GM12878 (cell line): ENCODE results near the gene RCHY1. TPM values are rescaled to one million over a fixed set of nuclear protein-coding genes. Genes with fewer than 3 reads are reported as not detected.
"Not testable (repeated sequence)": the region's sequence is repeated elsewhere in the genome, so short reads cannot be mapped to it uniquely, and the experiment has no call there.

ENCODE experiments used
- ATAC-seq: fragments of 200-7000 bp; cut with Tn5 transposase; 3 replicates; pipeline ENCODE4 v1.9.1; 2020; ENCODE audit warnings: mild to moderate bottlenecking, moderate library complexity
- BruUV-seq: library from RNA; stranded (reverse); fragments of 400-500 nt; replicated peaks from 2 replicates; lab custom pipeline; 2021; lab: Mats Ljungman, UMichigan
- CTCF ChIA-PET: fragments of 300-600 bp; sonication (Branson Sonifier 250); formaldehyde crosslinking; extraction: SDS; loops from one replicate; lab custom pipeline; 2021; ENCODE audit warnings: inconsistent platforms; lab: Yijun Ruan, JAX
- POLR2A ChIA-PET: fragments of 350-600 bp; formaldehyde crosslinking; extraction: SDS; loops from one replicate; lab custom pipeline; 2021; ENCODE audit warnings: inconsistent platforms; lab: Charles Lee
- RAD21 ChIA-PET: fragments of 300-600 bp; sonication (Branson Sonifier 250); formaldehyde crosslinking; loops from one replicate; lab custom pipeline; 2023; ENCODE audit warnings: antibody characterized with exemption; ENCODE audit not compliant: unreplicated experiment; lab: Charles Lee
- SMC1A ChIA-PET: fragments of 300-600 bp; sonication (Branson Sonifier 250); formaldehyde crosslinking; loops from one replicate; lab custom pipeline; 2023; ENCODE audit not compliant: unreplicated experiment, uncharacterized antibody; lab: Charles Lee
- DNase-seq: peaks from one replicate; pipeline ENCODE4 v3.0.0-alpha.2; 2011; ENCODE audit warnings: low read depth, low spot score
- FAIRE-seq: peaks from 3 replicates; lab custom pipeline; 2011; peaks lifted over from hg19 to GRCh38; lab: Jason Lieb, UNC
- H2AFZ ChIP-seq: 2 replicates; pipeline ENCODE4 v1.6.0; 2011; ENCODE audit warnings: low read depth, low read length, control low read depth; ENCODE audit not compliant: control insufficient read depth
- H3K27ac ChIP-seq: 2 replicates; pipeline ENCODE4 v1.5.1; 2011; ENCODE audit warnings: control low read depth; ENCODE audit not compliant: control insufficient read depth, insufficient read depth
- H3K27me3 ChIP-seq, 2 experiments: replicated peaks in 1 of 2; 2 replicates each; pipeline versions ENCODE4 v1.6.0 to v1.6.1; 2011; ENCODE audit warnings: low read length in 1 of 2; ENCODE audit not compliant: control insufficient read depth in 2 of 2, insufficient read depth in 2 of 2
- H3K36me3 ChIP-seq, 2 experiments: 2 replicates each; pipeline ENCODE4 v1.5.1; 2011; ENCODE audit warnings: low read length in 1 of 2; ENCODE audit not compliant: control insufficient read depth in 2 of 2, insufficient read depth in 2 of 2
- H3K4me1 ChIP-seq: 2 replicates; pipeline ENCODE4 v1.6.1; 2011; ENCODE audit warnings: mild to moderate bottlenecking, low read length, moderate library complexity, mixed read lengths; ENCODE audit not compliant: control insufficient read depth, insufficient read depth
- H3K4me2 ChIP-seq: 2 replicates; pipeline ENCODE4 v1.6.0; 2011; ENCODE audit warnings: control low read depth; ENCODE audit not compliant: control insufficient read depth, insufficient read depth
- H3K4me3 ChIP-seq: fragments of 200-600 bp; sonication (generic); 2 replicates; pipeline ENCODE4 v1.5.1; 2016
- H3K79me2 ChIP-seq: 2 replicates; pipeline ENCODE4 v1.6.0; 2011; ENCODE audit warnings: low read length; ENCODE audit not compliant: control insufficient read depth, insufficient read depth
- H3K9ac ChIP-seq: 2 replicates; pipeline ENCODE4 v1.8.0; 2011; ENCODE audit warnings: low read length, control low read depth, mixed read lengths; ENCODE audit not compliant: control insufficient read depth, insufficient read depth
- H3K9me3 ChIP-seq: replicated peaks from 3 replicates; pipeline ENCODE4 v1.5.1; 2011; ENCODE audit warnings: mild to moderate bottlenecking, low read length; ENCODE audit not compliant: control insufficient read depth, insufficient read depth
- H4K20me1 ChIP-seq: 2 replicates; pipeline ENCODE4 v1.6.0; 2011; ENCODE audit not compliant: control insufficient read depth, insufficient read depth
- ASH2L ChIP-seq: fragments of 300-600, 200-600 bp; sonication (generic); IDR thresholded peaks from 2 replicates; pipeline ENCODE4 v1.6.1; 2017; ENCODE audit warnings: low read depth, mild to moderate bottlenecking, borderline replicate concordance
- ATF3 ChIP-seq: IDR thresholded peaks from 2 replicates; pipeline ENCODE4 v1.6.1; 2011; ENCODE audit warnings: low read depth, mild to moderate bottlenecking, low read length, moderate library complexity, borderline replicate concordance; ENCODE audit errors: extremely low read depth
- IKZF1 ChIP-seq: fragments of 450-650 bp; conservative IDR thresholded peaks from 2 replicates; pipeline ENCODE4 v1.6.1; 2017; ENCODE audit warnings: antibody characterized with exemption, mild to moderate bottlenecking
- KAT2A ChIP-seq: conservative IDR thresholded peaks from 2 replicates; pipeline ENCODE4 v1.6.1; 2011; ENCODE audit warnings: low read depth, low read length; ENCODE audit not compliant: control insufficient read depth
- RFX5 ChIP-seq: IDR thresholded peaks from 2 replicates; pipeline ENCODE4 v1.6.1; 2011; ENCODE audit warnings: low read depth, low read length, improper control_type of control experiment
- SMAD5 ChIP-seq: IDR thresholded peaks from 2 replicates; pipeline ENCODE4 v1.6.1; 2016; ENCODE audit warnings: antibody characterized with exemption, low read depth
- SREBF2 ChIP-seq: IDR thresholded peaks from 2 replicates; pipeline ENCODE4 v1.6.1; 2012; ENCODE audit warnings: mild to moderate bottlenecking, low read length
- TARDBP ChIP-seq: IDR thresholded peaks from 2 replicates; pipeline ENCODE4 v1.6.1; 2016; ENCODE audit warnings: borderline replicate concordance
- ZNF207 ChIP-seq: fragments of 450-650 bp; IDR thresholded peaks from 2 replicates; pipeline ENCODE4 v1.6.1; 2014; ENCODE audit warnings: antibody characterized with exemption, mild to moderate bottlenecking, borderline replicate concordance
- WGBS: methylation state at CpG from one replicate; pipeline ENCODE4 v1.1.6; 2016; ENCODE audit warnings: low lambda C conversion rate; ENCODE audit not compliant: insufficient replicate concordance, insufficient coverage; ENCODE audit errors: missing lambda C conversion rate; 5-methylcytosine and 5-hydroxymethylcytosine counted together
- in situ Hi-C: fragments of 300-500 bp; cut with MboI; formaldehyde crosslinking; loops from 9 replicates; pipeline ENCODE4 v1.14.3; 2018; ENCODE audit warnings: mixed read lengths
- intact Hi-C: fragments of 100-400 bp; cut with micrococcal nuclease; formaldehyde crosslinking; loops from one replicate; pipeline ENCODE4 v1.14.2; 2022; ENCODE audit not compliant: unreplicated experiment
- polyA plus RNA-seq, 11 experiments: library from polyadenylated mRNA; depleted of rRNA in 4 of 11; unstranded in 6 of 11; stranded (reverse) in 5 of 11; fragments of >200 nt; fragmentation: Nextera tagmentation in 4 of 11; fragmentation: Illumina TruSeq in 1 of 11; extraction: Ambion mirVana in 4 of 11; extraction: Trizol in 1 of 11; gene quantifications; 1 replicate in 1 of 11; 2 replicates in 10 of 11; pipeline versions ENCODE4 v1.2.1 to v1.2.3, GENCODE V29; 2011 to 2016; ENCODE audit warnings: inconsistent platforms in 2 of 11, missing spikeins in 2 of 11, low read depth in 1 of 11
- total RNA-seq, 4 experiments: library from RNA; depleted of rRNA in 3 of 4; stranded (reverse); fragments of >200 nt in 3 of 4; fragmentation: Illumina TruSeq in 1 of 4; extraction: Trizol in 1 of 4; gene quantifications; 2 replicates each; pipeline versions ENCODE4 v1.2.1 to v1.2.3, GENCODE V29; 2013 to 2021
- TF ChIP-seq, protein P1 (sequence below): fragments of 450-650 bp; IDR thresholded peaks from 2 replicates; pipeline ENCODE4 v1.6.1; 2017; ENCODE audit warnings: low read depth, mild to moderate bottlenecking, moderate library complexity

RCHY1 gene
- total and polyA plus RNA-seq, 10 of the 15 experiments (the other 5 are each of a cell fraction or from before 2014, with no cell fraction given), result 12.0 to 50.6 (median 26.4) TPM

DNA sequence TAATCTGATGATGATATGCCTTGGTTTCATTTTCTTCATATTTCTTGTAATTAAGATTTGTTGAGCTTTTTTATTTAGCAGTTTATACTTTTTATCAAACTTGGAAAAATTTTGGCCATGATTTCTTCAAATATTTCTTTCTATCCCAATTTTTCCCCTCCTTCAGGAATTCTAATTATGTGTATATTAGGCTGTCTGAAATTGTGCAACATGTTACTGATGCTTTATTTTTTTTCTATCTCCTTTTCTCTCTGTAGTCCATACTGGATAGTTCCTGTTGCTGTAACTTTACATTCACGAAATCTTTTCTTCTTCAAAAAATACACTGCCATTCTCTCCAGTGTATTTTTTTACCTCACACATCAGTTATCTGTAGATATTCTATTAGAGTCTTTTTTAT, 10.9 kb upstream of the RCHY1 start:
- ChIA-PET RAD21 (no interaction called here), CTCF (interaction anchor here (1.2 kb wide), 1 partner anchor 10 kb away, joined by 3 read pairs; no protein-coding TSS in a partner anchor), SMC1A (interaction anchor here (1.0 kb wide), 1 partner anchor 10 kb away, joined by 5 read pairs; no protein-coding TSS in a partner anchor)
- intact Hi-C loops, result no loop called here
- H3K4me3 ChIP-seq, result no peak overlapping the region
- no peaks in the 10 kb centered on the region for H3K27me3 ChIP-seq
- H3K9ac ChIP-seq, result no peak overlapping the region
- H3K36me3 ChIP-seq, result peaks cover 0 to 16% of the 10 kb centered on the region in 2 experiments; a peak in 1 of 4 replicates
- ATAC-seq, result no peak
- no peaks in the 10 kb centered on the region for H3K4me1 ChIP-seq
- no peak for TF ChIP-seq TARDBP
- TF ChIP-seq SMAD5, result no peak
- no peak for TF ChIP-seq SREBF2
- TF ChIP-seq, protein P1, sequence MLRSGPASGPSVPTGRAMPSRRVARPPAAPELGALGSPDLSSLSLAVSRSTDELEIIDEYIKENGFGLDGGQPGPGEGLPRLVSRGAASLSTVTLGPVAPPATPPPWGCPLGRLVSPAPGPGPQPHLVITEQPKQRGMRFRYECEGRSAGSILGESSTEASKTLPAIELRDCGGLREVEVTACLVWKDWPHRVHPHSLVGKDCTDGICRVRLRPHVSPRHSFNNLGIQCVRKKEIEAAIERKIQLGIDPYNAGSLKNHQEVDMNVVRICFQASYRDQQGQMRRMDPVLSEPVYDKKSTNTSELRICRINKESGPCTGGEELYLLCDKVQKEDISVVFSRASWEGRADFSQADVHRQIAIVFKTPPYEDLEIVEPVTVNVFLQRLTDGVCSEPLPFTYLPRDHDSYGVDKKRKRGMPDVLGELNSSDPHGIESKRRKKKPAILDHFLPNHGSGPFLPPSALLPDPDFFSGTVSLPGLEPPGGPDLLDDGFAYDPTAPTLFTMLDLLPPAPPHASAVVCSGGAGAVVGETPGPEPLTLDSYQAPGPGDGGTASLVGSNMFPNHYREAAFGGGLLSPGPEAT, result no peak
- no peak for TF ChIP-seq ZNF207
- no peak for TF ChIP-seq ASH2L
- no peak for TF ChIP-seq KAT2A
- no peak for TF ChIP-seq IKZF1
- no peak for TF ChIP-seq ATF3
- TF ChIP-seq RFX5, result no peak
- TF ChIP-seq, all 136 proteins: peak for 0
- POLR2A ChIA-PET, result interaction anchor here (3.1 kb wide), 1 partner anchor 9 kb away, joined by 11 read pairs; the partner anchor contains the start of genes RCHY1 and THAP6
- in situ Hi-C loops, result no loop called here
- 100% methylated on average over 1 of the region's 1 CpG for WGBS
- Histone ChIP-seq H3K9me3 (no peaks in the 10 kb centered on the region; the same call in 2 of the 3 replicates), H3K79me2 (no peaks in the 10 kb centered on the region), H3K27ac (no peak overlapping the region), H2AFZ (no peak overlapping the region), H4K20me1 (no peaks in the 10 kb centered on the region), H3K4me2 (no peak overlapping the region)
- DNase-seq (no peak), FAIRE-seq (no peak)
- BruUV-seq, result no TSS peak

DNA sequence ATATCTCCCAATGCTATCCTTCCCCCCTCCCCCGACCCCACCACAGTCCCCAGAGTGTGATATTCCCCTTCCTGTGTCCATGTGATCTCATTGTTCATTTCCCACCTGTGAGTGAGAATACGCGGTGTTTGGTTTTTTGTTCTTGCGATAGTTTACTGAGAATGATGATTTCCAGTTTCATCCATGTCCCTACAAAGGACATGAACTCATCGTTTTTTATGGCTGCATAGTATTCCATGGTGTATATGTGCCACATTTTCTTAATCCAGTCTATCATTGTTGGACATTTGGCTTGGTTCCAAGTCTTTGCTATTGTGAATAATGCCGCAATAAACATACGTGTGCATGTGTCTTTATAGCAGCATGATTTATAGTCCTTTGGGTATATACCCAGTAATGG, 5.2 kb upstream of the RCHY1 start:
- FAIRE-seq, RAD21 ChIA-PET, H3K4me1 ChIP-seq, intact Hi-C loops, POLR2A ChIA-PET, BruUV-seq, H3K9me3 ChIP-seq, in situ Hi-C loops, H3K36me3 ChIP-seq, H3K4me3 ChIP-seq, H2AFZ ChIP-seq, H3K27ac ChIP-seq, ATAC-seq, H3K9ac ChIP-seq, H3K27me3 ChIP-seq, H3K4me2 ChIP-seq, DNase-seq, H4K20me1 ChIP-seq, SMC1A ChIA-PET: not testable (repeated sequence)
- CTCF ChIA-PET, result interaction anchor here (0.6 kb wide), 1 partner anchor 51 kb away, joined by 4 read pairs; no protein-coding TSS in a partner anchor
- H3K79me2 ChIP-seq, result peaks cover 11% of the 10 kb centered on the region
- 100% methylated on average over 2 of the region's 7 CpGs for WGBS
